ENCODE results near the gene TRAPPC2L. TPM values are rescaled to one million over a fixed set of nuclear protein-coding genes. Genes with fewer than 3 reads are reported as not detected.

The TRAPPC2L gene
- total and polyA plus RNA-seq, 10 of the 15 experiments (the other 5 are each of a cell fraction or from before 2014, with no cell fraction given) = 56.3 to 363 (median 118) TPM

- SMC1A ChIA-PET (ENCODE audit: uncharacterized antibody, unreplicated experiment) = no interaction called here
- RAD21 ChIA-PET (ENCODE audit: unreplicated experiment) = no interaction called here
Observed at GRCh38 chr16:88841521-88842307, 15.2 kb upstream of the TRAPPC2L start.

GRCh38 chr16:88842308-88842756 lies 14.6 kb upstream of the TRAPPC2L start:
- no peak overlapping the region for H3K9ac ChIP-seq (ENCODE audit: control insufficient read depth, insufficient read depth, low read length)
- FAIRE-seq (no peak), ATAC-seq (no peak), DNase-seq (ENCODE audit: low read depth, low spot score) (no peak)
- in situ Hi-C loops (cut with MboI) (no loop called here), intact Hi-C loops (cut with micrococcal nuclease; ENCODE audit: unreplicated experiment) (no loop called here)
- WGBS (ENCODE audit: insufficient coverage, insufficient replicate concordance, low lambda C conversion rate, missing lambda C conversion rate) = 86% methylated on average over 15 of the region's 15 CpGs
- BruUV-seq (replicated peaks) = no TSS peak
- no peaks in the 10 kb centered on the region for H3K79me2 ChIP-seq (ENCODE audit: control insufficient read depth, insufficient read depth, low read length)
- no peak overlapping the region for H2AFZ ChIP-seq (ENCODE audit: control insufficient read depth, low read depth, low read length)
- H3K4me3 ChIP-seq = no peak overlapping the region
- no peaks in the 10 kb centered on the region for H3K4me1 ChIP-seq (ENCODE audit: control insufficient read depth, insufficient read depth, low read length)
- ChIA-PET SMC1A (ENCODE audit: uncharacterized antibody, unreplicated experiment) (no interaction called here), RAD21 (ENCODE audit: unreplicated experiment) (no interaction called here), CTCF (no interaction called here), POLR2A (no interaction called here)
- H3K9me3 ChIP-seq (replicated peaks; ENCODE audit: control insufficient read depth, insufficient read depth, low read length) = no peaks in the 10 kb centered on the region
- no peaks in the 10 kb centered on the region for H3K27me3 ChIP-seq (replicated peaks in 1 of 2; ENCODE audit: control insufficient read depth in 2 of 2, insufficient read depth in 2 of 2, low read length in 1 of 2)
- H3K36me3 ChIP-seq (ENCODE audit: control insufficient read depth in 2 of 2, insufficient read depth in 2 of 2, low read length in 1 of 2) = no peaks in the 10 kb centered on the region; a peak in 1 of 4 replicates
- no peaks in the 10 kb centered on the region for H4K20me1 ChIP-seq (ENCODE audit: control insufficient read depth, insufficient read depth)
- no peak overlapping the region for H3K27ac ChIP-seq (ENCODE audit: control insufficient read depth, insufficient read depth)
- no peak overlapping the region for H3K4me2 ChIP-seq (ENCODE audit: control insufficient read depth, insufficient read depth)
- TF ChIP-seq CEBPB (IDR thresholded peaks at IDR 0.05; ENCODE audit: borderline replicate concordance in 1 of 2, low read depth in 2 of 2, low read length in 2 of 2) (no peak), MEF2A (IDR thresholded peaks at IDR 0.05; ENCODE audit: insufficient read depth, low read depth, low read length) (no peak), YBX1 (IDR thresholded peaks at IDR 0.05) (no peak), MTA3 (IDR thresholded peaks at IDR 0.05; ENCODE audit: borderline replicate concordance, low read length) (no peak), NFIC (IDR thresholded peaks at IDR 0.05; ENCODE audit: low read depth, low read length) (no peak), IRF5 (IDR thresholded peaks at IDR 0.05; ENCODE audit: borderline replicate concordance) (no peak), NKRF (conservative IDR thresholded peaks at IDR 0.05) (no peak), PAX8 (IDR thresholded peaks at IDR 0.05) (no peak), BCLAF1 (IDR thresholded peaks at IDR 0.05) (no peak), WRNIP1 (IDR thresholded peaks at IDR 0.05; ENCODE audit: borderline replicate concordance, low read depth, low read length) (no peak)

More at GRCh38 chr16:88841521-88842307, 15.2 kb upstream of the TRAPPC2L start:
- intact Hi-C loops (cut with micrococcal nuclease; ENCODE audit: unreplicated experiment) (no loop called here), in situ Hi-C loops (cut with MboI) (no loop called here)
- ChIA-PET POLR2A (no interaction called here), CTCF (no interaction called here)
- whole genome bisulfite sequencing (ENCODE audit: insufficient coverage, insufficient replicate concordance, low lambda C conversion rate, missing lambda C conversion rate) = 41% methylated on average over 37 of the region's 40 CpGs
- Histone ChIP-seq H3K9ac (ENCODE audit: control insufficient read depth, insufficient read depth, low read length) (no peak overlapping the region), H3K36me3 (ENCODE audit: control insufficient read depth in 2 of 2, insufficient read depth in 2 of 2, low read length in 1 of 2) (no peaks in the 10 kb centered on the region; a peak in 1 of 4 replicates), H4K20me1 (ENCODE audit: control insufficient read depth, insufficient read depth) (no peaks in the 10 kb centered on the region), H3K4me1 (ENCODE audit: control insufficient read depth, insufficient read depth, low read length) (no peaks in the 10 kb centered on the region), H3K4me3 (no peak overlapping the region), H3K4me2 (ENCODE audit: control insufficient read depth, insufficient read depth) (no peak overlapping the region), H3K9me3 (replicated peaks; ENCODE audit: control insufficient read depth, insufficient read depth, low read length) (no peaks in the 10 kb centered on the region), H3K79me2 (ENCODE audit: control insufficient read depth, insufficient read depth, low read length) (no peaks in the 10 kb centered on the region), H3K27ac (ENCODE audit: control insufficient read depth, insufficient read depth) (no peak overlapping the region), H2AFZ (ENCODE audit: control insufficient read depth, low read depth, low read length) (no peak overlapping the region), H3K27me3 (replicated peaks in 1 of 2; ENCODE audit: control insufficient read depth in 2 of 2, insufficient read depth in 2 of 2, low read length in 1 of 2) (no peaks in the 10 kb centered on the region)
- no peak for FAIRE-seq
- TF ChIP-seq NFIC (IDR thresholded peaks at IDR 0.05; ENCODE audit: low read depth, low read length) = no peak
- no peak for ATAC-seq
- no peak for DNase-seq (ENCODE audit: low read depth, low spot score)
- BruUV-seq (replicated peaks) = no TSS peak

Data from GM12878 (cell line).